Common myeloid progenitor, CD34-positive (primary cell): ENCODE results near the gene AFF4.

Experiments used
- CTCF ChIA-PET: fragments of 350-600 bp; sonication (Branson Sonifier 250); formaldehyde crosslinking; loops from one replicate; lab custom pipeline; 2021; ENCODE audit warnings: antibody characterized with exemption; lab: Charles Lee
- POLR2A ChIA-PET: fragments of 350-600 bp; sonication (Branson Sonifier 250); formaldehyde crosslinking; loops from one replicate; lab custom pipeline; 2021; ENCODE audit warnings: antibody characterized with exemption; lab: Charles Lee
- DNase-seq, 3 donors: peaks; one replicate each; pipeline versions ENCODE4 v3.0.0 to v3.0.0-alpha.2; 2013
- H3K27ac ChIP-seq, 2 experiments: 1 replicate in 1 of 2; 2 replicates in 1 of 2; pipeline ENCODE4 v1.7.0; 2013; ENCODE audit warnings: inconsistent platforms in 2 of 2, low read length in 2 of 2, mild to moderate bottlenecking in 2 of 2, low read depth in 1 of 2, moderate library complexity in 1 of 2; ENCODE audit not compliant: severe bottlenecking in 2 of 2, insufficient read depth in 1 of 2, poor library complexity in 1 of 2
- H3K27me3 ChIP-seq, 5 experiments: replicated peaks in 2 of 5; 1 replicate in 3 of 5; 2 replicates in 2 of 5; pipeline versions ENCODE4 v1.6.1 to v1.7.0; 2013; ENCODE audit warnings: low read length in 4 of 5, mild to moderate bottlenecking in 2 of 5, moderate library complexity in 2 of 5, inconsistent platforms in 1 of 5; ENCODE audit not compliant: insufficient read depth in 5 of 5, control insufficient read depth in 4 of 5
- H3K36me3 ChIP-seq, 4 experiments: 1 replicate in 2 of 4; 2 replicates in 2 of 4; pipeline versions ENCODE4 v1.6.1 to v1.7.0; 2013; ENCODE audit warnings: low read length in 3 of 4, control low read depth in 1 of 4, mild to moderate bottlenecking in 1 of 4; ENCODE audit not compliant: control insufficient read depth in 4 of 4, insufficient read depth in 4 of 4
- H3K4me1 ChIP-seq, 4 experiments: 1 replicate in 3 of 4; 2 replicates in 1 of 4; pipeline versions ENCODE4 v1.6.1 to v1.7.1; 2013; ENCODE audit warnings: low read length in 3 of 4, mild to moderate bottlenecking in 3 of 4, control low read depth in 1 of 4, inconsistent platforms in 1 of 4, moderate library complexity in 1 of 4; ENCODE audit not compliant: control insufficient read depth in 4 of 4, insufficient read depth in 4 of 4; ENCODE audit errors: control extremely low read depth in 1 of 4
- H3K4me3 ChIP-seq, 7 experiments: 1 replicate in 4 of 7; 2 replicates in 3 of 7; pipeline versions ENCODE4 v1.5.1 to v1.7.0; 2013; ENCODE audit warnings: mild to moderate bottlenecking in 7 of 7, low read length in 6 of 7, moderate library complexity in 6 of 7, inconsistent platforms in 2 of 7, low read depth in 2 of 7, control low read depth in 1 of 7; ENCODE audit not compliant: insufficient read depth in 4 of 7, control insufficient read depth in 1 of 7; ENCODE audit errors: extremely low read depth in 1 of 7
- H3K9me3 ChIP-seq, 5 experiments: 1 replicate in 4 of 5; 2 replicates in 1 of 5; pipeline versions ENCODE4 v1.6.1 to v1.7.1; 2013; ENCODE audit warnings: low read length in 4 of 5, mild to moderate bottlenecking in 2 of 5, inconsistent platforms in 1 of 5, low read depth in 1 of 5, moderate library complexity in 1 of 5; ENCODE audit not compliant: control insufficient read depth in 4 of 5, insufficient read depth in 2 of 5; ENCODE audit errors: control extremely low read depth in 1 of 5
- WGBS: methylation state at CpG from one replicate; pipeline ENCODE4 v1.1.5; 2013; ENCODE audit not compliant: insufficient coverage; 5-methylcytosine and 5-hydroxymethylcytosine counted together

The AFF4 gene

DNA sequence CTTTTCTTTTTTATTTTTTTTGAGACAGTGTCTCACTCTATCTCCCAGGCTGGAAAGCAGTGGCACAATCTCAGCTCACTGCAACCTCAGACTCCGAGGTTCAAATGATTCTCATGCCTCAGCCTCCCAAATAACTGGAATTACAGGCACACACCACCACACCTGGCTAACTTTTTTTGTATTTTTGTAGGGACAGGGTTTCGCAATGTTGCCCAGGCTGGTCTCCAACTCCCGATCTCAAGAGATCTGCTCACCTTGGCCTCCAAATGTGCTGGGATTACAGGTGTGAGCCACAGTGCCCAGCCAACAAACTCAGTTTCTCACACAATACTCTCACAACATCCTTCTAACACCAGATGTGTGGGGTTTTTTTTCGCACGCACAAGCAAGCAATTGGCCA is 22.1 kb downstream of the AFF4 start:
- ChIA-PET CTCF (interaction anchor here (1.0 kb wide), 1 partner anchor 31 kb away, joined by 3 read pairs; no protein-coding TSS in a partner anchor), POLR2A (no interaction called here)
- DNase-seq, result no peak
- no peaks in the 10 kb centered on the region for H3K4me1 ChIP-seq
- no peak overlapping the region for H3K27ac ChIP-seq
- no peak overlapping the region for H3K4me3 ChIP-seq
- no peaks in the 10 kb centered on the region for H3K9me3 ChIP-seq
- no peaks in the 10 kb centered on the region for H3K27me3 ChIP-seq
- WGBS, result 95% methylated on average over 2 of the region's 5 CpGs
- H3K36me3 ChIP-seq, result peaks cover 3 to 16% (median 8%) of the 10 kb centered on the region in 4 experiments

DNA sequence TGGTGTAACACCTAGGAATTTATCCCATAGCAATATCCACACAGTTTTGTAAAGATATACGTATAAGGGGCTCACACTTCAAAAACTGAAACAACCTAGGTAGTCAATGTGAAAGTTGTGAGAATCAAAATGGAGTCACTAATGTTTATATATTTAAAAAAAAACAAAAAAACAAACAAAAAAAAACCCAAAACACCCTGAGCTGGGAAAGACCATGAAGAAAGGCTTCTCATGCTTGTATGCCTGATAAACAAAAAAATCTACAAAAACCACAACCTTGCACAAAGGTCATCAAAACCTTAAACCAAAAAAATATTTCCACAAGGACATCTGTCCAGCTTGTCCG is 35.4 kb downstream of the AFF4 start:
- WGBS, result 100% methylated on average over 1 of the region's 2 CpGs
- H3K27ac ChIP-seq, result no peak overlapping the region
- POLR2A ChIA-PET, result no interaction called here
- H3K9me3 ChIP-seq, result no peaks in the 10 kb centered on the region
- H3K4me3 ChIP-seq, result no peak overlapping the region
- peaks cover 12 to 63% (median 38%) of the 10 kb centered on the region in 4 experiments for H3K36me3 ChIP-seq
- CTCF ChIA-PET, result interaction anchor here (0.8 to 1.0 kb wide), 2 partner anchors 8 to 15 kb away, joined by 3 to 4 read pairs; no protein-coding TSS in a partner anchor
- DNase-seq, result no peak
- no peaks in the 10 kb centered on the region for H3K4me1 ChIP-seq
- H3K27me3 ChIP-seq, result no peaks in the 10 kb centered on the region

DNA sequence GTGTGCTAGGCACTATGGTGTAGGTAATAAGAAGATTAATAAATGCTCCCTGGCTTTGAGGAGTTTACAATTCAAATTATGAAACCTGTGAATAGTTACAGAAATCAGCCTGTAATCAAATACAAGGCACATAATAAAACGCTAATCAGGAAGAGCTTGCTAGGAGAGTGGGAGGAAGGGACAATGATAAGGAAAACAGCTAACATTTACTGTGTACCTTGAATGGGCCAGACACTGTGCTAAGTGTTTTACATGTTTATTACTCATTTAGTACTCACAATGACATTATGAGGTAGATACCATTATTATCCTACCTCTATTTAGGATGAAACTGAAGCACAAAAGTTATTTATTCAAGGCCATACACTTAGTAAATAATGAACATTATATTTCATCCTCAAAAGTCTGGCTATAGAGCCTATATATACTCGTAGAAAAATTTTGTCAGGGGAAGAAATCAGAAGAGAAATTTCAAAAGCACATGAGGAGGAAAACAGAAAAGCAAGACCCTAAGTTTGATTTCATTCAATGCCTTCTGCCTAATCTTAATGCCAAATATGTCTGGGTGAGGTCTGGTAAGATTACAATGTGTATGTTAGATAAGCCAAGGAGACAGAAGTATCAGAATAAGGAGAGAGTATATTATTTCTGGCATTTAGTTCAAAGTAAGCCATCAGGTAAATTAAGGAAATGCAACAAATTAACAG is 35.9 kb downstream of the AFF4 start:
- peaks cover 11 to 62% (median 38%) of the 10 kb centered on the region in 4 experiments for H3K36me3 ChIP-seq
- H3K9me3 ChIP-seq, result no peaks in the 10 kb centered on the region
- H3K4me1 ChIP-seq, result no peaks in the 10 kb centered on the region
- no peaks in the 10 kb centered on the region for H3K27me3 ChIP-seq
- DNase-seq, result no peak
- H3K27ac ChIP-seq, result no peak overlapping the region
- no peak overlapping the region for H3K4me3 ChIP-seq
- ChIA-PET CTCF (interaction anchor here (0.6 to 1.0 kb wide), 2 partner anchors 8 to 1750 kb away, joined by 3 to 4 read pairs; no protein-coding TSS in a partner anchor), POLR2A (no interaction called here)
- WGBS, result 90% methylated on average over 2 of the region's 2 CpGs

DNA sequence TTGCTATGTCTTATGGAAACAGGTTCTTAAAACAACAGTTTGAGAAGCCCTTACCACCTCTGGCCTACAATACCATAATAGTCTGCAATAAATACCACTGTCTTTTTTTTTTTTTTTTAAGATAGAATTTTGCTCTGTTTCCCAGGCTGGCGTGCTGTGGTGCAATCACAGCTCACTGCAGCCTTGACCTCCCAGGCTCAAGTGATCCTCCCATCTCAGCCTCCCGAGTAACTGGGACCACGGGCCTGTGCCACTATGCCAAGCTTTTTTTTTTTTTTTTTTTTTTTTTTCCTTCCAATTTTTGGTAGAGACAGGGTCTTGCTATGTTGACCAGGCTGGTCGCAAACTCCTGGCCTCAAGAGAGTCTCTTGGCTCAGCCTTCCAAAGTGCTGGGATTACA is 37.0 kb downstream of the AFF4 start:
- no peak overlapping the region for H3K27ac ChIP-seq
- CTCF ChIA-PET, result interaction anchor here (0.6 kb wide), 1 partner anchor 1751 kb away, joined by 3 read pairs; no protein-coding TSS in a partner anchor
- POLR2A ChIA-PET, result no interaction called here
- no peaks in the 10 kb centered on the region for H3K9me3 ChIP-seq
- no CpG with 5 or more reads among the region's 4 CpGs for WGBS
- no peak overlapping the region for H3K4me3 ChIP-seq
- DNase-seq, result no peak
- no peaks in the 10 kb centered on the region for H3K4me1 ChIP-seq
- H3K36me3 ChIP-seq, result peaks cover 17 to 62% (median 42%) of the 10 kb centered on the region in 4 experiments
- no peaks in the 10 kb centered on the region for H3K27me3 ChIP-seq

DNA sequence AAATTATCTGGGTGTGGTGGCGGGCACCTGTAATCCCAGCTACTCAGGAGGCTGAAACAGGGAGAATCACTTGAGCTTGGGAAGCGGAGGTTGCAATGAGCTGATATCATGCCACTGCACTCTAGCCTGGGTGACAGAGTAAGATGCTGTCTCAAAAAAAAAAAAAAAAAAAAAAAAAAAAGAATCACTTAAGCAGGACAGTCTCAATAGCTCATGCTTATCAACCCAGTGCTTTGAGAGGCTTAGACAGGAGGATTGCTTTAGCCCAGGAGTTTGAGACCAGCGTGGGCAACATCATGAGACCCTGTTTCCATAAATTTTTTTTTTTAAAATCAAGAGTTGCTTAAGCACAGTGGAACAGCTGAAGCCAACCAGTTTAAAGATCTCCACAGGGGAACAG is 47.3 kb downstream of the AFF4 start:
- H3K36me3 ChIP-seq, result peaks cover 8 to 48% (median 23%) of the 10 kb centered on the region in 4 experiments
- WGBS, result 94% methylated on average over 2 of the region's 3 CpGs
- H3K4me1 ChIP-seq, result no peaks in the 10 kb centered on the region
- ChIA-PET CTCF (interaction anchor here (1.0 kb wide), 1 partner anchor 46 kb away, joined by 3 read pairs; no protein-coding TSS in a partner anchor), POLR2A (no interaction called here)
- no peak overlapping the region for H3K4me3 ChIP-seq
- H3K27ac ChIP-seq, result no peak overlapping the region
- no peaks in the 10 kb centered on the region for H3K27me3 ChIP-seq
- H3K9me3 ChIP-seq, result no peaks in the 10 kb centered on the region
- DNase-seq, result no peak

DNA sequence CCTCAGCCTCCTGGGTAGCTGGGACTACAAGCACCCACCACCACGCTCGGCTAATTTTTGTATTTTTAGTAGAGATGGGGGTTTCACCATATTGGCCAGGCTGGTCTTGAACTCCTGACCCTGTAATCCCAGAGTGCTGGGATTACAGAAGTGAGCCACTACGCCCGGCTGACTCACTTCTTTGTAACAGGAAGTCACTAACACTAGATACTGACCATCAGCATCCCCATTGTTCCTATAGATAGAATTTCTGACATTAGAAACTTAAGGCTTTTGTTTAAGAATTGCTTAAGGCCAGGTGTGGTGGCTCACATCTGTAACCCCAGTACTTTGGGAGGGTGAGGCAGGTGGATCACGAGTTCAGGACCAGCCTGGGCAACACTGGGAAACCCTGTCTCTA is 47.8 kb downstream of the AFF4 start:
- Histone ChIP-seq H3K36me3 (peaks cover 7 to 48% (median 25%) of the 10 kb centered on the region in 4 experiments), H3K4me1 (no peaks in the 10 kb centered on the region), H3K4me3 (no peak overlapping the region), H3K27ac (no peak overlapping the region), H3K27me3 (no peaks in the 10 kb centered on the region), H3K9me3 (no peaks in the 10 kb centered on the region)
- ChIA-PET POLR2A (no interaction called here), CTCF (interaction anchor here (1.0 to 1.1 kb wide), 2 partner anchors 11 to 46 kb away, joined by 3 read pairs; no protein-coding TSS in a partner anchor)
- no peak for DNase-seq
- 82% methylated on average over 3 of the region's 5 CpGs for WGBS

DNA sequence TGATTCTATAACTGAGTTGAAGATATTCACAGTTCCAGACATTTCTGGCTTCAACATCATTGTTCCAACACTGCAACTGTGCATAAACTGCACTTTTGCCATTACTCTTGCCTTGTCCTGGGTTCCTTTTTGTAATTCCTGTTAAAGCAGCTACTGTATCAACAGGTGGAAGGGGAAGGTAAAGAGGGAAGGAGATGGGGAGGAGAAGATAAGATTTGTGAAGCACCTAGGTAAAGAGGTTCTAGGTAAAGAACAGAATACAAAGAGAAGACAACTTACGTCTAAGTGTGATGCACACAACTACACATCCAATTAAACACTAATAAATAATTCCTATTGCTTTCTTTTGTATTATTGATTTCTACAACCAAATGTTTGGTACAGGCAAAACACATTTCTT is 53.7 kb downstream of the AFF4 start:
- ChIA-PET POLR2A (no interaction called here), CTCF (interaction anchor here (1.2 kb wide), 1 partner anchor 53 kb away, joined by 3 read pairs; no protein-coding TSS in a partner anchor)
- H3K4me1 ChIP-seq, result no peaks in the 10 kb centered on the region
- H3K4me3 ChIP-seq, result no peak overlapping the region
- no peak for DNase-seq
- WGBS, result no CpG with 5 or more reads among the region's 1 CpG
- peaks cover 10 to 32% (median 18%) of the 10 kb centered on the region in 4 experiments for H3K36me3 ChIP-seq
- no peaks in the 10 kb centered on the region for H3K27me3 ChIP-seq
- no peak overlapping the region for H3K27ac ChIP-seq
- no peaks in the 10 kb centered on the region for H3K9me3 ChIP-seq
